ENCODE results near the gene FAM229A. TPM values are rescaled to one million over a fixed set of nuclear protein-coding genes. Genes with fewer than 3 reads are reported as not detected.

Gene FAM229A
- total RNA-seq, 1 experiment from 2014 or later: 5.6 TPM

GRCh38 chr1:32336963-32337675 is 25.2 kb downstream of the FAM229A start:
- no peaks in the 10 kb centered on the region for H3K9me3 ChIP-seq (ENCODE audit: control insufficient read depth, low read depth, low read length)
- peaks cover 2% of the 10 kb centered on the region; the same call in 1 of the 2 replicates for H3K27me3 ChIP-seq (ENCODE audit: insufficient read depth, low read length)
- Mint-ChIP-seq H3K4me1 (peaks cover 39 to 53% of the 10 kb centered on the region in 2 experiments), H3K9me3 (no peaks in the 10 kb centered on the region; a peak in 1 of 5 replicates), H3K36me3 (ENCODE audit: insufficient read depth in 1 of 3, low read depth in 3 of 3) (peaks cover 15 to 30% (median 27%) of the 10 kb centered on the region in 3 experiments), H3K27ac (no peak overlapping the region; a peak in 1 of 7 replicates), H3K4me3 (peak overlapping the region; percentile 57 to 76), H3K27me3 (ENCODE audit: low read depth) (peaks cover 36% of the 10 kb centered on the region)
- H3K79me2 ChIP-seq (ENCODE audit: insufficient read depth, low read length): peaks cover 6% of the 10 kb centered on the region; the same call in 1 of the 2 replicates
- H3K4me1 ChIP-seq (ENCODE audit: insufficient read depth, low read length): peaks cover 3% of the 10 kb centered on the region; the same call in 1 of the 2 replicates
- no peak overlapping the region for H3T11ph ChIP-seq (ENCODE audit: low read length)
- H3K18ac ChIP-seq (ENCODE audit: insufficient read length, low read depth, low read length): no peak overlapping the region
- peaks cover 11% of the 10 kb centered on the region for H3K23me2 ChIP-seq (ENCODE audit: insufficient read length, low read depth, low read length, poor library complexity, severe bottlenecking)
- H3K56ac ChIP-seq (ENCODE audit: insufficient read length, low read depth, low read length): no peak overlapping the region
- H3K9ac ChIP-seq (ENCODE audit: extremely low read depth, insufficient read length, low read length): no peak overlapping the region
- no peak overlapping the region for H2BK20ac ChIP-seq (ENCODE audit: low read depth, low read length, poor library complexity, severe bottlenecking)
- H2BK120ac ChIP-seq (ENCODE audit: low read depth, low read length, poor library complexity, severe bottlenecking): no peak overlapping the region
- no peak overlapping the region for H4K5ac ChIP-seq (ENCODE audit: insufficient read length, low read depth, low read length)
- H2AK5ac ChIP-seq (ENCODE audit: insufficient read length, low read length): no peak overlapping the region
- peak overlapping the region; percentile 36 for H3K4me2 ChIP-seq (ENCODE audit: insufficient read depth, insufficient read length, low read length)
- H3K23ac ChIP-seq (ENCODE audit: insufficient read length, low read depth, low read length): no peak overlapping the region
- H3K27ac ChIP-seq (ENCODE audit: insufficient read length, low read depth, low read length): no peak overlapping the region
- no peak overlapping the region for H4K91ac ChIP-seq (ENCODE audit: insufficient read length, low read depth, low read length)
- DNase-seq: no peak
- H2BK15ac ChIP-seq (ENCODE audit: low read depth, low read length): no peak overlapping the region
- no peaks in the 10 kb centered on the region for H3K79me1 ChIP-seq (ENCODE audit: insufficient read depth, low read depth, low read length, poor library complexity, severe bottlenecking)
- WGBS (ENCODE audit: extremely low coverage, insufficient read length, low lambda C conversion rate): no CpG with 5 or more reads among the region's 8 CpGs
- H3K4ac ChIP-seq (ENCODE audit: low read depth, low read length): no peak overlapping the region
- no peak overlapping the region for H4K8ac ChIP-seq (replicated peaks; ENCODE audit: insufficient read length, low read depth, low read length)
- H2BK12ac ChIP-seq (ENCODE audit: insufficient read length, low read depth, low read length): no peak overlapping the region
- no peak overlapping the region for H2AFZ ChIP-seq (ENCODE audit: low read length)
- no peak overlapping the region for H3K14ac ChIP-seq (ENCODE audit: insufficient read depth, low read length)
- no peaks in the 10 kb centered on the region for H4K20me1 ChIP-seq (ENCODE audit: control insufficient read depth, insufficient read depth, insufficient read length)
- no peak overlapping the region for H2BK5ac ChIP-seq (ENCODE audit: insufficient read length, low read length)
- no peak for TF ChIP-seq CTCF (conservative IDR thresholded peaks at IDR 0.05)
